ENCODE data around the gene ATP1A1.

- TF ChIP-seq POLR2A (IDR thresholded peaks at IDR 0.05) (no peak), CTCF (IDR thresholded peaks at IDR 0.05) (no peak)
These were observed 3.7 kb downstream of the ATP1A1 start for GRCh38 chr1:116376729-116377086.
